GM19239 (cell line): ENCODE measurements around the gene C3AR1.

Experiments used
- DNase-seq: peaks from one replicate; pipeline ENCODE4 v3.0.0; 2011; ENCODE audit warnings: low spot score; ENCODE audit not compliant: insufficient read length
- FAIRE-seq: peaks from 2 replicates; lab custom pipeline; 2011; peaks lifted over from hg19 to GRCh38; lab: Jason Lieb, UNC

C3AR1 gene

DNA sequence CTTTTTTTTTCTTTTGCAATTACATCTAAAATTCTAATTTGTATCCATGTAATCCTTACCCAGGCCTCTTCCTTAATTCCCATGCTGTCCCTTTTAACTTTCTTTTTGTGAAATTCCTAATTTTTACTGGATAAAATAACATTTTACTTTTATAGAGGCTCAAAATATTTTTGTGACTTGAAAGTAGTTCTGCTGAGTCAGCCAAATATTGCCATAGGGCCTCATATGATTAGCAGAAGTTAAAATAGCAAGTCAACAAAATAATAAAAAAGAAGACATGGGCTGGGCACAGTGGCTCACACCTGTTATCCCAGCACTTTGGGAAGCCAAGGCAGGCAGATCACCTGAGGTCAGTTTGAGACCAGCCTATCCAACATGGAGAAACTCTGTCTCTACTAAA lies 2.0 kb downstream of the C3AR1 start:
- FAIRE-seq = no peak

DNA sequence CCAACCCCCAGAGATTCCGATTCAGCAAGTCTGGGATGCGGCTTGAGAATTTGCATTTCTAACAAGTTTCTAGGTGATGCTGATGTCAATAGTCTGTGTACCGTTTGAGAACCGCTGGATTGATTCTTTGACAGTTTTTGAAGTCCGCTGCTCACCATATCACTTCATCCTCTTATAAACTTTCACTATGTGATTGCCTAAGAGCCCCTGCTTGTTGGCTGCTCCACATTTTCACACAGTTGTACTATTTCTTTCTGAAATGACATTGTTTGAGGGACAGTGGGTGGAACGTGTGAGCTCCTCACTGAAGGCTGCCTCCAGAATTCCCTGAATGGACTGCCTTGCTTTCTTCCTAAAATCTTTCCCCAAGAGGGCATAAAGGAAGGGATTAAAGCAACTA lies 7.7 kb downstream of the C3AR1 start:
- DNase-seq (no peak), FAIRE-seq (no peak)

More for the DNA sequence above, 2.0 kb downstream of the C3AR1 start:
- DNase-seq = no peak

DNA sequence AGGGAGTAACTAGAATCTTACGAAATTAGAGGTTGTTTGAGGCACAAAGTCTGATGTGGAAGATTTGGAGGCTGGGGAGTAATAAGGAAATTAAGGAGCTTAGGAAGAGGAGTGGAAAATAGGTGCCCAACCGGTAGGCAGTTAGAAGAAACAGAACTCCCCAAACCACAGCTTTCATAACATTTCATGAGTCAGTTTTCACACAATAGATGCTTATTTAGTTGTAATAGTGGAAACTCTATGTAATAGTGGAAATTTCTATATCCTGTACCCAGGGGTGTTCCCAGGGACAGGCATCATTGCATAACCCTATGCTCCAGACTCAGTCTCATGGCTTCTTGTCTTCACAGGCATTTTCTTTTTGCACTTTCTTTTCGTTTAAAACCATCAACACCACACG lies 8.3 kb downstream of the C3AR1 start:
- DNase-seq (no peak), FAIRE-seq (no peak)

DNA sequence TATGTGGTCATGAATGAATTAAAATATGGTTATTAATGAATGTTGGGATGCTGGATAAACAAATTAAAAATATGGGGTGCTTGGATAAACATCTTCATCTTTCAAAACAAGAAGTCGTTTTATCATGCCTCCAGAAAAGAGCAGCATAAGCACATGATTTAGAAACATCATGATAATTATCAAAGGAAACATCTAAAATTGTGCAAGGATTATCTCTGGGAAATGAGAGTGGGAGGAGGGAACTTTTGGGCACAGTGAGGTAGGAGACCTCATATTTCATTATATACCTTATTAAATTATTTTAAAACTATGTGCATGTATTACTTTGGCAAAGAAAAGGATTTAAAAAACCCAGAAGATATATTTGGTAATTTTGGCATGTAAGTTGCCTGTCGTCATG lies 8.9 kb downstream of the C3AR1 start:
- DNase-seq = no peak
- FAIRE-seq = no peak

DNA sequence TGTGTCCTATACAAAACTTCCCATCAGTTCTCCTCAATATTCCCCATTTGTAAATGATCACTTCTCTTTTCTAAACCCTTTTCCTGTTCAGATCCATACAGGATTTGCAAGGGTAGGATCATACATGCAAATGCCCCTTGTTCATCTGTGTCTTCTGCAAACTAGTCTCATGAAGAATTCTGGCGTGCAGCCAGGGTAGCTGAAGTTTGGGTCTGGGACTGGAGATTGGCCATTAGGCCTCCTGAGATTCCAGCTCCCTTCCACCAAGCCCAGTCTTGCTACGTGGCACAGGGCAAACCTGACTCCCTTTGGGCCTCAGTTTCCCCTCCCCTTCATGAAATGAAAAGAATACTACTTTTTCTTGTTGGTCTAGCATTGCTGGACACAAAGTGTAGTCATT lies 11.3 kb downstream of the C3AR1 start:
- DNase-seq (no peak), FAIRE-seq (no peak)

DNA sequence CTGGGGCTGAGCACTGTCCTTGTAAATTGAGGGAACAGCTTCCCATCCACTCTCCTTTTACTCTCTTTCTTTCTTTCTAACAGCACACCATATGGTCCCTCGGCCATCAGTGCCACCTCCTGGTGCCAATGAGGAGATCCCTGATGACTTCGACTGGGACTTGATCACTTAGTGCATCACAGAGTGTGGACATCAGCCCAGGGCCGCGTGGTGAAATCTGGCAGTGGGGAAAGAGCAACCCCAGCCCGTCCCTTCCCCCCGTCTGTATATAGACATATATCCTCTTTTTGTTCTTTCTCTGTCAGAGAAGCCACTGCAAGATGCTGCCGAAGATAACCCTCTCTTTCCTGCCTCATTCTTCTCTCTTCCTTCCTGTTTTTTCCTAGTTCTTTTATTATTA lies 13.5 kb downstream of the C3AR1 start:
- FAIRE-seq = no peak

DNA sequence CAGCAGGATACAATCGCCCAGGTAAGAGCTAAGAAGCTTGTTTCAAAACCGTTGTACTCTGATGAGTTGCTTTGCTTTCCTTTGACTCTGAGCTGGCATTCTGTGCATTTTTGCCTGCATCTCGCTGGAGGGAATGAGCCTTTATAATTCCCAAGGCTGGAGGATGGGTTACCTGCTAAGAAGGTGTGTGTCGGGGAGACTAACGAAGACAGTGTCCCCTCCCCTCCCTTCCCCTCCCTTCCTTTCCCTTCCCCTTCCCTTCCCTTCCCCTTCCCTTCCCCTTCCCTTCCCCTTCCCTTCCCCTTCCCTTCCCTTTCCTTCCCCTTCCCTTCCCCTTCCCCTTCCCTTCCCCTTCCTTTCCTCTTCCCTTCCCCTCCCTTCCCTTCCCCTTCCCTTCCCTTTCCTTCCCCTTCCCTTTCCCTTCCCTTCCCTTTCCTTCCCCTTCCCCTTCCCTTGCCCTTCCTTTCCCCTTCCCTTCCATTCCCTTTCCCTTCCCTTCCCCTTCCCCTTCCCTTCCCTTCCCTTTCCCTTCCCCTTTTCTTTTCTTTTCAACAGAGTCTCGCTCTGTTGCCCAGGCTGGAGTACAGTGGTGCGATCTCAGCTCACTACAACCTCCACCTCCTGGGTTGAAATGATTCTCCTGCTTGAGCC lies 15.4 kb downstream of the C3AR1 start:
- DNase-seq (no peak), FAIRE-seq (no peak)

More for the DNA sequence above, 13.5 kb downstream of the C3AR1 start:
- DNase-seq = no peak

DNA sequence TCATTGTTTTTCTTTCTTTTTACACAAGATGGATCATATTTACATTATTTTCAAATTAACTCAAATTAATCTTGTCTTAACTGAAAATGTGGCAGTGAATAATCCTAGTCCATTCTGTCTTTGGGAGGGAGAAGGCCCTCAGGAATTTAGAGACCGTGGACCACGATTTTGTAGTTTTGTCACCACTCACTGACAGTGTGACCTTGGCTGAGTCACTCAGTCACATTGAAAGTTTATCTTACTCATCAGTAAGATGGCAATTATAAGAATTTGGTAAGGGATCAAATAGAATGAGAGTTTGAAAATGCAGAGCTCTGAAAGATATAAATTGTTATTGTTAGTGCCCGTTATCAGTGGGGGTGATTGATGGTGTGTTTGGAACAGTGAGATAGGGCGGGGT lies 17.3 kb downstream of the C3AR1 start:
- FAIRE-seq (no peak), DNase-seq (no peak)

DNA sequence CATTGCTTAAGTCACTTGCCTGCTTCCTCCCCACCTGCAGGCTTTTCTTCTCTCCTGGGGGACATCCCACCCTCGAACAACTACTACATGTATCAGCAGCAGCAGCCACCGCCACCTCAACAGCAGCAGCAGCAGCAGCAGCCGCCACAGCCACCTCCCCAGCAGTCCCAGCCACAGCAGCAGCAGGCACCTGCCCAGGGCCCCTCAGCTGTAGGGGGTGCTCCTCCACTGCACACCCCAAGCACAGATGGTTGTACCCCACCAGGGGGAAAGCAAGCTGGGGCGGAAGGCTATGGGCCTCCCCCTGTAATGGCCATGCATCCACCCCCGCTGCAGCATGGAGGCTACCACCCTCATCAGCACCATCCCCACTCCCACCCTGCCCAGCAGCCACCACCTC lies 18.3 kb downstream of the C3AR1 start:
- FAIRE-seq = no peak
- no peak for DNase-seq

DNA sequence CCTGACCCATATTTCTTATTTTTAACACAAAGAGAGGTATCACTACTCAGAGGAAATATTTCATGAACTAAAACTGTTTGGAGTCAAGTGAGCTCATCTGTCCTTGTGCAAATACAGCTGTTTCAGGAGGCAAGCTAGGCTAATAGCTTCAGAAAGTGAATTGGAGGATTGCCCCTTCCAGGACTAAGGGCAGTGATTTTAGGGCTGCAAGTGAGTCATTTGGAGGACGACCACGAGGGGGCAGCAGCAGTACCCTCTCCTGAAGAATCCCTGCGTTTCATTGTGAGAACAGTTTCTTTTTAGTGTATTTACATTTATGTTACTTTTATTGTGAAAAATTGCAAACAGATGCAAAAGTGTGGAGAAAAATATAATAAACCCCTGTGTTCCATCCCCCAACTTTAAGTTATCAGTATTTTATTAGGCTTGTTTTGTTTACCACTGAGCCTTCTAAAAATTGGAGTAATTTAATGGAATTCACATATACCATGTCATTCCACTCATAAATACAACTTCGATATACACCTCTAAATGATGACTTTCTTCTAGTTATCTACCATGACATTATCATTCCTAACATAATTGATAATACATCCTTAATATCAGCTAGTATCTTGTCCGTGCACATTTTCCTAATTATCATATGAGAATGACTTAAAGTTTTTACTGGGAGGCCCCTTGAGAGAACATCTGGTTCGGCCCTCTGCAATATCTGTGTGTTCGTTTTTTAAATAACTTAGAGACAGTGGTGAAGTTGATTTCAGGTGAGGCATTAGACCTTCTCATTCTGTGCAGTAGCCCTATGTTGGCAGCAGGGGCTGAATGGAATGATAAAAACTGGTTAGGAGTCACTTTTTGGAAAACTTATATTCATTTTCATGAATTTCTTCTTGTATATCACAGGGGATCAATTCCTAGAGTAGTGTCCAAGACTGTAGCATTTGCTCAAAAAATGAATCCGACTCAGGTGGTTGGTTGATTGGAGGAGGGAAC lies 19.9 kb downstream of the C3AR1 start:
- DNase-seq (peak; percentile 71), FAIRE-seq (peak; percentile 71)

DNA sequence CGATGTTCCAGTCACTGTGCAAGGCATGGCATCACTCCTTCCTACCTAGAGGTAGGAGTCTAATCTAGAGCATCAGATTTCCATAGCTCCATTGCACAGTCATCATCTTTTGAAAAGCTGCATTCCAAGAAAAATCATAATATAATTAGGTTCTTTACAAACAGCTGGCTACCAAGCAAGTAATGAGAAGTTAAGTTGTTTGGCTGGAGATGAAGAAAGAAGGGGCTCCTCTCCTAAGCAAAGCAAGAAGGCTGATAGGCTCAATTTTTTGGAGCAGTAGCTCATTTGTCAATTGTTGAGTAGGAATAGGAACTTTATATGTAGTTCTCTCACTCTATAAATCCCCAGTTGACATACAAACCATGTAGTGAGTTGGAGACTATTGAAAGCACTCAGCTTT lies 25.4 kb downstream of the C3AR1 start:
- FAIRE-seq (no peak), DNase-seq (no peak)

DNA sequence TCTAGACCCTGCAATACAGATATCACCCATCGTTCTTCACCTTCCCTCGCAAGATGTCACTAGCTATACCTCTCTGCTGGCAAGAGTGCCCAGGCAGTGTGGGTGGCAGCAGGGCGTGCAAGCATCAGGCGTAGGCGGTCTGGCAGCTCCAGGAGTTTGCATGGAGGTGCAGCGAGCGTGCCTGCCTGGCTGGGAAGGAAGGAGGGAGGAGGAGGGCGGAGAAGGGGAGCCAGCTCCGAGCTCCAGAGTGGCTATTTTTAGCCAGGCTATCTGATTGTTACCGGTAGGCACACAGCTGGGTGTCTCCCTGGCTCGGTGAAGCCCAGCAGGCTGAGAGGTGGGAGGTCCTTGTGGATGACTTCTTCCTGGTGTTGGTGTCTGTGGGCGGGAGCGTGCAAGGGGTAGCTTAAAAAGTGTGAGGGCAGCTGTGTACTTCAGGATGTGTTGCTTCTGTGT lies 27.5 kb downstream of the C3AR1 start:
- no peak for FAIRE-seq
- DNase-seq = no peak

DNA sequence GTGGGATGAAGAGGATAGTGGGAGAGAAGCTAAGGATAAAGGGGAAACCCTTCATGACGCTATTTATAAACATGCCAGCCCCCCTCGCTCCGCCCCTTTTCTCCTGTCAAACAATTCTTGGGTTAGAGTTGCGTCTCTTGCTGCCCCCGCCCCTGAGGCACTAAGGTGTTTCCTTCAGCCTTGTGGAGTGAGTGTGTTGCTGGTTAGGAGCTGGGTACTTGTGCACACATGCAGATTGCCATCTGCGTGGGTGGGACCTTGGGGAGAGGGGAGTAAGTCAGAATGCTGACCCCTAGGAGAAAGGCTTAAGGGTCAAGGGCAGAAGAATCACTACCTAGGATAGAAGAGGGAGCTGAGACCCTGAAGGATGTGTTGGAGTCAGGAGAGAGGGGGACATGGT lies 28.2 kb downstream of the C3AR1 start:
- DNase-seq = no peak
- no peak for FAIRE-seq

DNA sequence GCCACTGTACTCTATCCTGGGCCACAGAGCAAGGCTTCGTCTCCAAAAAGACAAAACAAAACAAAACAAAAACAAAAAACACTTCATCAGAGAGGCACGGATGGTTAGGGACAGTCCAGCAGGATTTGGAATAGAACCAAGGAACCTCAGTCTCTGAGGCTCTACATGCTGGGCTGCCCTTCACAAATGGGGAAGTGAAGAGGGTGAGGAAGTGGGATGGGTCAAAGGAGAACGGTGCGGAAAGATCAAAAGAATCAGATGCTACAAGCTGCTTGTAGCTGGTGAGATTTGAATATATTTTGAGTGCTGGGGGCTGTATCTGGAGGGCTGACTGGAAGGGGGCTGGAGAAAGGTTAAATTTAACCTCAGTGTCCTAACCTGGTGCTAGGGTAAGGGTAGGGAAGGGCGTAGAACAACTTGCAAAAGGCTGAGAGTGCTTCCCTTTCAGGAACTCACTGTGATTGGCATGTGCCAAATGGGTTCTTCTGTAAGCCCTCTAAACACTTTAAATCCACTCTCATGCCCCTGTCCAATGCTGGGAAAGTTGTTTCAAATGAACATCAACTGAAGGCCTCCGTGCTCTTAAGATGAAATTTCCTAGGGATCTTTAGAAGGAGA lies 29.0 kb downstream of the C3AR1 start:
- FAIRE-seq = peak; percentile 52
- no peak for DNase-seq

DNA sequence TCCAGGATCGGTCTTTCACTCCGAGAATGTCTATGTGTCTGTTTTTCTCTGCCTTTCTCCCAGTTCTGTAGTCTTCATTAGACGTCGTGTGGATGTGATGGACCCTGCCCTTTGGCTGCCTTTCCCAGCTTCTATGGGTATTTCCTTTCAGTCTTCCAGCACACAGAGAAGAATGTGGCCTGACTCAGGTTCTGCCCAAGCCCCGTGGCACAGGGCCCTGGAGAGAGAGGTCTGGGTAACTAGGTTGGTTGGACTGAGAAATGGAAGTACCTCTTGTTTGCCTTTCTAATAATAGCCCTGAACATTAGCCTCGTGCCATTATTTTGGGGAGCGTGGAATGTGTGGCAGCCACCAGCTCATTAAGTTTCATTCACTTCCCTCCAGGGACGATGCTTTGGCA lies 29.8 kb downstream of the C3AR1 start:
- FAIRE-seq (no peak), DNase-seq (no peak)

DNA sequence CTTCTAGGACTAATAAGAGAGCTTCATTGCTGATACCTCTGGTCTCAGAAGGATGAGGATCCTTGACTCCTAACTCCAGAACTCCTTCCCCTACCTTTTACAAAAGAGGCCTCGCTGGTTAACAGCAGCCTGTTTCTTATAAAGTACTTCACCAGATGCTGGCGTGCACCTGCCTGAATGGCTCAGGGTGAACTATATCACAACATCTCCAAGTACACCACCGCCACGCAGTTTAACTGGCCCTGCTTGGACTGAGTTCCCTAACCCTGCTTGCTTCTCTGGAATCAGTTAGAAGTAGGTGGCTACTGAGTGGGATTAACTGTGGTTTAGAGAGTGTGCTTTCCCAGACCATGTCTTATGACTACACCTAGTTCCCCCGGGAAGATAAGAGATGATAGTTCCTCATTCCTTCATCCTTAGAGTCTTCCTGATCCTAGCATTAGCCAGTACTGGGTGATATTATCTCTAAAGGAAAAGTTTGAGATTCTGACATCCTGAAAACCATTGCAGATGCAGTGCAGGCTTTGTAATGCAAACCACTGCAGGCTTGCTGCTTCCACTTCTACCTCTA lies 30.6 kb downstream of the C3AR1 start:
- no peak for FAIRE-seq
- no peak for DNase-seq

DNA sequence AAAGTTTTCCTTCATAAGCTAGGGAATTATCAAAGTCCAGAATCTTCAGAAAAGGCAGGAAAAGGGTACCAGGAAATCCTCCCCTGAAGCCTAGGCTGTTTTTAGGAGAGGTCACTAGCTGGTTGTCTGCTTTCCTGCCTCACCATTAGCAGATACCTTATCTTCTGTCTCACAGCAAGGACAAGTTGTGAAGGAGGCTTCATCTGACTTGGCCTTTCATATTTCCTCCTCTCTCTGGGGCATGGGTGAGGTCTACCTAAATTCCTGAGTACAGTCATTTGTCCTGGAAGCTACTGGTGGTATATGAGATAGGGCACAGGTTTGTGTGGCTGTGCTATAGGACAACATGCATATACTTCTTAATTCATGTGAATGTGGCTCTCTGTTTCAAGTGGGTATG lies 31.4 kb downstream of the C3AR1 start:
- DNase-seq (no peak), FAIRE-seq (no peak)

DNA sequence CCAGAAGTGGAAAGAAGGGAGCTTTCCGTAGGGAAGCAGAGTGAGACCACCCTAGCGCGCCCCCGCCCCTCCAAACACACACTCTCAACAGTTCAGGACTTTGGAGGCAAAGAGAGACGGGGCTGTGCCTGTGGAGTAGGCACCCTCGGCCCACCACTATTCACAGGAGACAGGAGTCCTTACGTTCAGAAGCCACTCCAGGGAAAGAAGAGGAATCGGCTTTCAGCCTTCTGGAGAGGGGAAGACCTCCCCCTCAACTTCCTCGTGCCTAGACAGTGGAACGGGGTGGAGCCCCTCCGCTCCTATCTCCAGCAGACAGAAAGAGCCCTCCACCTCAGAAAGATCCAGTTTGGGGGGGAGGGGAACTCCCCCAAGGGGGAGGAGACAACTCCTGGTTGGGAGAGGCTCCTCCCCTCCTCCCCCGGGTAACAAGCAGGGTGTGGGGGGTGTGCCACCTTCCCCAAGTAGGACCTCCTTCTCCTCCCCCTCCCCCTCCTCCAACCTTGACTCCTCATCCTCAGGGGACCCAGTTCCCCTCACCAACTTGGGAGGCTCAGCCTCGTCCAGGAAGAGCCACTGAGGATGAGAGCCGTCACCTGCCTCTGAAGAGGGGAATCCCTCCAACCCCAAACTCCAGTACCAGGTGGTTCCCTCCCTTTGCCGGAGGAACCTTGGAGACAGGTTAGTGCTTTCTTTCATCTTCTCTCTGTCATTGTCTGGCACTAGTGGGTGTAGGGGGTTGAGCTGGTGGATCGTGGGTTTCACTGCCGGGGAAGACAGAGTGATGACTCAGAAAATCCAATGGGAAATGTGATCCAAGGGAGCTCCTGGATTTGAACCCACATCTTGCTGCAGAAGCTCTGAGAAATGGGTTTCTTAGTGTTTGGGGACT lies 32.8 kb downstream of the C3AR1 start:
- FAIRE-seq (peak; percentile 70), DNase-seq (peak; percentile 53)

DNA sequence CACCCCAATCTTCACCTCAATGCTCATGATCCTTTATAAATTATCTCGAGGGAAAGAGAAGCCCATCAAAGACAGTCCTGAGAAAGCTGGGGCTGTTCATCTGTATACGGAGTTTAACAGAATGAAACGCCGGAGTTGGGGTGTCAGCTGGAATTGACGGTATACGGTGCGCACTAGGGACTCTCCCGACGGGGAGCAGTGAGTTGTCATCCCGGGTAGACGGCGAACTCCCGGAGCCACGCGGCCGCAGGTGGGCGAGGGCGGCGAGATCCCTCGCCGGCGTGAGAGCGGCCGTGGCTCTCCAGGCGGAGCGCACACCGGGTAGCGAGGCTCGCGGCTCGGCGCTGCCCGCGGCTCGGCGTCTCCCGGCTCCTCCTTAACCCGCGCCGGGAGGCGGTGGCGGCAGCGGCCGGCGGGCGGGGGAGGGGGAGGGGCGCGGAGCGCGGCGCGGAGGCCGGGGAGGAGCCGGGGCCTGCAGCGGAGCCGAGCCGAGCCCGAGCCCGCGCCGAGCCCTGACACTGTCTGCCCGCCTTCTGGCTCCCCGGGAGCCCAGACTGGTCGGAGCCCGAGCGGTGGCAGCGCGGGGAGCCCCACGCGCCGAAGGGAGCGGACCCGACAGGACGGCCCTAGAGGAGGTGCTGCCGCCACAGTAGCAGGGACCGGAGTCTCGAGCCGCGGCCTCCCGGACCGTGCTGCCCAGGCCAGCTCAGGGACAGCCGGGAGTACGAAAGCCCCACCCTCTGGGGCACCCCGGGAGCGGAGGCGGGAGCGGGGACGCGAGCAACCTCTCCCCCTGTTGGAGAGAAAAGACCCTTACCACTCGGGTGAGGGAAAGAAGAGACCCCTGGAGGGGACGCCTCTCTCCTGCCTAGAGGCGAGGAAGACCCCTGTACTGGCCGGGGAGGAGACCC lies 33.7 kb downstream of the C3AR1 start, which contains the start of gene FOXJ2:
Gene FOXJ2 (plus strand): TSS at position 475 of the 911 bp plus-strand sequence. CDS start 7,117 bp downstream, outside the sequence.
- DNase-seq (peak; percentile 60), FAIRE-seq (no peak)
